GM18517 (cell line): ENCODE data around the gene HDAC4.

Experiments
- ATAC-seq: cut with Tn5 transposase; IDR thresholded peaks from one replicate; pipeline ENCODE4 v1.9.1; 2021; ENCODE audit warnings: mild to moderate bottlenecking, moderate library complexity; ENCODE audit not compliant: unreplicated experiment

HDAC4 gene

DNA sequence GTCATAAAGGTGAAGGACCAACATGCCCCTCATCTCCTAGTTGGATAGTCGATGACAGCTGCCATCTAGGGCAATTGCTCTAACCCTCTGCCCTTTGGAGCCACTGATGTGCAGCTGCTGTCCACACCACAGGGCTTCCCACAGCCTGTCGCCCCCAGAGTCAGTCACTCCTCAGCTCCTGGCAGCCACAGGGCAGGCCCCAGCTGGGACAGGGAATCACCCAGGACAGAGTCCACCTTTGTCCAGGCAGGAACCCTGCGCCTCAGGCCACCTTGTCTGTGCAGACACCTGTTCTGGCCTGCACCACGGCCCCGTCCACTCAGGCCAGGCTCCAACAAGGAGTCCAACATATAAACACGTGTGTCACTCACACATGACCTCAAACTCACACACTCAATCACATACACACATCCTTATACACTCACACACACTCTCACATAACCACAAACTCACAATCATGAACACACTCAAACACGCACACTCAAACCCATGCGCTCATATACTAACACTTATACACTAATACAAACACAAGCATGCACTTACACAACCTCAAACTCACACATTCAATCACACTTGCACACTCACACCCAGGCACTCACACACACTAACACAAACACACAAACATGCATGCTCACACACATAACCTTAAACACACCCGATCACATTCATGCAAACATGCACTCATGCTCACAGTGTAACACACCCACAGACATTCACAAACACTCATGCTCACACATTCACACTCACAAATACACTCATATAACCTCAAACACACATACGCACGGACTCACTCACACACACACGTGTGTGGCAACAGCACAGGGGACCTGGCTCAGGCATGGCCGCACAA lies 29.7 kb downstream of the HDAC4 start:
- no peak for ATAC-seq

GRCh38 chr2:239370403-239370802 lies 30.4 kb downstream of the HDAC4 start:
- ATAC-seq, result no peak

- ATAC-seq, result no peak
These were observed 31.1 kb downstream of the HDAC4 start for GRCh38 chr2:239369631-239370161.

DNA sequence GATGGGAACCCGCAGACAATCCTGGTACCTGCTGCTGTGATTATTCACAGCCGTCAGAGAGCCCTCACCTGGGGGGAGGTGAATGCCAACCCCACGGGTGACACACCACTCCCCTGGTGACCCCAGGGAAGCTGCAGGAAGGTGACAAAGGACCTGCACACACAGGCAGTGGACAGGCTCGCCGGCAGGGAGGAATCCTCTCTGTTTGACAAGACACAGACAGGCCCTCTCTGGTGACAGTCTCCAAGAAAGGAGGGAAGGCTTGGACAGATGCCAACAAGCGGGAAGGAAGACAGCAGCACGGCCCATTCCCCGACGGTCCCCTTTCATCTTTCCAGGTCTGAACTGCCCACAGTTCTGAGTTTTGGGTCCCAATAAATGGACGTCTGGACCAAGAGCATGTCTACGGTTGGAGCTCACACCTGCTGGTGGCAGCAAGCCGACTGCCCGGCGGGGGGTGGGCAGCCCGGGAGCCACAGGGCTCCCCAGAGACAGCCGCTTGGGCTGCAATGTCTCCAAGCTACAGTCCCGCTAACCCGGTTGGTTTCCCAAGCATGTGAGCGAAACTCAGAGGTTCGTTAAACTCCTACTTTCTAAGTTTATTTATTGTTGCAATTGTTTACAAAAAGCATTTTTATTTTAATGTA lies 31.8 kb downstream of the HDAC4 start:
- no peak for ATAC-seq

- no peak for ATAC-seq
These were observed 32.5 kb downstream of the HDAC4 start for GRCh38 chr2:239368321-239368720.

DNA sequence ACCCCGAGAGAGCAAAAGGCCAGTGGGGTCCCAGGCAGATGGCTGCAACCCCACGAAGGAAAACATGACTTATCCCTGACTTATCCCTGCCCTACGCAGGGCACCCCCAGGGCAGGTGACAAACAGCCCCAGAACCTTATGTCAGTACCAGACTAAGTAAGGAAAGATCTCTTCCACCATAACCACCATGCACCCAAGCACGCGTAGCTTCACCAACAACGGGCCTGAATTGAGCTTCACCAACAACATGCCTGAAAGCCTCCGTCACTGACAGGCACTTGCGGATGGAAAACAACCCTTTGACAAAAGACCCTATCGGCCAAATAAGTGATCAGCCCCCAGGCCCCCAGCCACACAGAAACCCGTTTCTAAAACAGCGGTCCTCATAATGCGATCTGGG lies 34.1 kb downstream of the HDAC4 start:
- ATAC-seq, result no peak

DNA sequence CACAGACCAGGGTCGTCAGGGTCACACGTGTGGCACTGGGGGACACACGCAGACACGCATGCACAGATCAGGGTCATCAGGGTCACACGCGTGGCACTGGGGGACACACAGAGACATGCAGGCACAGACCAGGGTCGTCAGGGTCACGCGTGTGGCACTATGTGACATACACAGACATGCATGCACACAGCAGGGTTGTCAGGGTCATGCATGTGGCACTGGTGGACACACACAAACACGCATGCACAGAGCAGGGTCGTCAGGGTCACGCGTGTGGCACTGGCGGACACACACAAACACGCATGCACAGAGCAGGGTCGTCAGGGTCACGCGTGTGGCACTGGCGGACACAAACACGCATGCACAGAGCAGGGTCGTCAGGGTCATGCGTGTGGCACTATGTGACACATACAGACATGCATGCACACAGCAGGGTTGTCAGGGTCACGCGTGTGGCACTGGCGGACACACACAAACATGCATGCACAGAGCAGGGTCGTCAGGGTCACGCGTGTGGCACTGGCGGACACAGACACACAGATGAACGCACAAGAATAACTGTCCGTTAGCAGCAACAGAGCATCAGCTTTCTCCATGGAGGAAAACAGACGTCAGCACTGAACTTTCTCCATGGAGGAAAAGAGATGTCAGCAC lies 34.9 kb downstream of the HDAC4 start:
- no peak for ATAC-seq

GRCh38 chr2:239365071-239365781 lies 35.6 kb downstream of the HDAC4 start:
- no peak for ATAC-seq

DNA sequence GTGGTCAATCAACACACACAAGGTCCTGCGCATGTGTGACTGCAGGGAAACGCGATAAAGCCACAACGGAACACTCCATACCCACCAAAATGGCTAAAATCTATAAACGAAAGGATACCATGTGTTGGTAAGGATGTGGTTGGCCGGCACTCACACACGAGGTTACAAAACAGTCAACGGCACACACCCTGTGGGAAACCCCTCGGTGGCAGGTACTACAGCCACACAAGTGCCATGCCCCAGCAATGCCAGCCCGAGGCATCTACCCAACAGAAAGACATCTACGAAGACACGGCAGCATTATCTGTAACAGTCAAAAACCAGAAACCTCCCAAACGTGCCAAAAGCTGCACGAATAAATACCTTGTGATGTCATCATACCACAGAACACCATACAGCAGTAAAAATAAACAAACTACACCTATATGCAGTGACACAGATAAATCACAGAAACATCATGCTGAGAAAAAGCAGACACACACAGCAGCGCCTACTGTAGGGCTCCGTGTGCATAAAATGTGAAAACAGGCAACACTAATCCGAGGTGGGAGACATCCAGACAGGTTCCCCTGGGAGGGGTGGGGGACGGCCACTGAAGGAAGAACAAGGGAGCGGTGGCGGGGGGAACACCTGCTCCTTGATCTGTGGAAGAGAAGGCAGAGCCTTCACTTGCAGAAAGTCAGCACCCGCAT lies 36.7 kb downstream of the HDAC4 start:
- no peak for ATAC-seq

- ATAC-seq, result no peak
These were observed 38.3 kb downstream of the HDAC4 start for GRCh38 chr2:239362507-239362906.

- ATAC-seq, result no peak
These were observed 39.5 kb downstream of the HDAC4 start for GRCh38 chr2:239361311-239361642.

DNA sequence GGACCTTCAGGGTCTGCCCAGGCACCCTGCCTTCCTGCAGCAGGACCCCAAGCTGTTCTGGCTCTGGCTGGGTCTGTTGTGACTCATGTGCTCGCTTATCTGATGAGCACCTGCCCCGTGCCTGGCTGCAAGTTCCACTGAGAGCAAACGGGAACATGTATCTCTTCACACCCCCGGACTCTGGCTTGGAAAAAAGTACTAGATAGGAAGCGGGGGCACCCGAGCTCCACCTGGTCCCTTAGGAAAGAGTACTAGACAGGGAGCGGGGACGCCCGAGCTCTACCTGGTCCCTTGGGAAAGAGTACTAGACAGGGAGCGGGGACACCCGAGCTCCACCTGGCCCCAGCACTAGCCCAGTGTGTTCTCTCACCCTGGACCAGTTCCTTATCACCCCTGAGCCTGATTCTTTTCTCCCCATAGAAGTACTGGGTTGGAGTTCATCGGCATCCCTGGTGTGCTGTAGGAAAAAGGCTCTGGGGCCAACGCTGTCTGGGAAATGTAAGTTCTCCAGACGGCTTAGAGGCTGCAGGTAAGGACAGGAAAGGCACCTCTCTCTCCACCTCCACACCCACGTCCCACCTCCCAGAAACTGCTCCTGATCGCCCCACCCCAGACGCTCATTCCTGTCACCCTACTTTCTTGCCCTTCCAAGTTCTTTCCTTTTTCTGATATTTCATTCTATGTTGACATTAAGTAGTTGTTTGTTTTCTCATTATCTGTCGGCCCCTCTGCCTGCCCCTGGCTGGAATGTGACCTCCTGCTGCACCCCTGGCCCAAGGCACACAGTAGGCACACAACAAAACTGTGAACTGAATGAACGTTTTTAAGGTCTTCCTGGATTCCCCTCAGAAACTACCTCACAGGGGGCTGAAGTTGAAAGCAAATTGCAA lies 40.2 kb downstream of the HDAC4 start:
- ATAC-seq, result no peak

- ATAC-seq, result no peak
These were observed 40.8 kb downstream of the HDAC4 start for GRCh38 chr2:239360008-239360407.

DNA sequence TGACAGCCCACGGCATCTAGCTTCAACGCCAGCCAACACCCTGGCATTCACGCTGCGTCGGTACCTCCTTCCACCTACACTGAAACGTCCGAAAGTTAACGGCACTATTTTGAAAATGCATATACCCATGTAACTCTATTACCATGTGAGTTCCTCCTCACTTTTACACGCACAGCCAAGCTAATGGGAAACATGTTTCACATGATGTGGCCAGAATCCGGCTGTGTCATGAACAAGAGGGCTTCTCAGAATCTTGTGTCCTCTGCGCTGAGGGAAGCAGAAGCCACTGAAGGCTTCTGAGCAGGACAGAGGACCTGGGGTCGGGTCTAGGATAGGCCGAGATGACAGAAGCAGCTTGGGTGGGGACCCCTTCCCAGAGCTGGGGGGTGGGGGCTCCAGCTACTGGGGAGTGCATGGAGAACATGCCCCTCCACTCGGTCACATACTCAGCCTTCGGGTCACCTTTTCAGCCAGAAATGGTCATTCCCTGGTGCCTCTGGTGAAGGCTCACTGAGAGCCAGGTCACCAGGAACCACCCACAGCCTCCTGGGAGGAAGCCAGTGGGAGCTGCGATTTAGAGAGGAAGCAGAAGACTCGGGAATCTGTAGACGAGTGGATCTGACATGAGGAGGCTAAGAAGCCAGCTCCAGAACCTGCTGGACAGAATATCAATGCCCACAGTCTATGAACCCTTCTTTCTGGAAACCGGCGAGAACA lies 41.5 kb downstream of the HDAC4 start:
- ATAC-seq, result no peak

- ATAC-seq, result no peak
These were observed 42.6 kb downstream of the HDAC4 start for GRCh38 chr2:239358062-239358754.

- no peak for ATAC-seq
These were observed 45.1 kb downstream of the HDAC4 start for GRCh38 chr2:239355724-239356123.

- ATAC-seq, result no peak
These were observed 45.7 kb downstream of the HDAC4 start for GRCh38 chr2:239355139-239355538.

DNA sequence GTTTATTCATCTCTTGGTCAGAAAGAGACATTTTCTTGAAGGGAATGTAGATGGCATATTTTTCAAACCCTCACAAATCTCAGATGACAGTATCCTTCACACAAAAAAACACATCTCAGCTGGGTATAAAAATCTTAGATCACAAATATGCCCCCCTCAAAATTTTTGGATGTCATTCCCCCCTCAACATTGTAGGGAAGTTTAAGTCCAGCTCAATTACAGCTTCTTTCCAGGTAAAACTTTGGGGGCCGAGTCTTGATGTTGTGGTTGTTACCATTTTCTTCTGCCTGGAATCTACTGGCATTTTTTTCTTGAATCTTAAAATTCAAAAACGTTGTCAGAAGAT lies 46.1 kb downstream of the HDAC4 start:
- no peak for ATAC-seq
